ENCODE results near the gene EEPD1. TPM values are rescaled to one million over a fixed set of nuclear protein-coding genes. Genes with fewer than 3 reads are reported as not detected.

The EEPD1 gene
- total RNA-seq, 1 experiment from 2014 or later: 5.0 TPM

DNA sequence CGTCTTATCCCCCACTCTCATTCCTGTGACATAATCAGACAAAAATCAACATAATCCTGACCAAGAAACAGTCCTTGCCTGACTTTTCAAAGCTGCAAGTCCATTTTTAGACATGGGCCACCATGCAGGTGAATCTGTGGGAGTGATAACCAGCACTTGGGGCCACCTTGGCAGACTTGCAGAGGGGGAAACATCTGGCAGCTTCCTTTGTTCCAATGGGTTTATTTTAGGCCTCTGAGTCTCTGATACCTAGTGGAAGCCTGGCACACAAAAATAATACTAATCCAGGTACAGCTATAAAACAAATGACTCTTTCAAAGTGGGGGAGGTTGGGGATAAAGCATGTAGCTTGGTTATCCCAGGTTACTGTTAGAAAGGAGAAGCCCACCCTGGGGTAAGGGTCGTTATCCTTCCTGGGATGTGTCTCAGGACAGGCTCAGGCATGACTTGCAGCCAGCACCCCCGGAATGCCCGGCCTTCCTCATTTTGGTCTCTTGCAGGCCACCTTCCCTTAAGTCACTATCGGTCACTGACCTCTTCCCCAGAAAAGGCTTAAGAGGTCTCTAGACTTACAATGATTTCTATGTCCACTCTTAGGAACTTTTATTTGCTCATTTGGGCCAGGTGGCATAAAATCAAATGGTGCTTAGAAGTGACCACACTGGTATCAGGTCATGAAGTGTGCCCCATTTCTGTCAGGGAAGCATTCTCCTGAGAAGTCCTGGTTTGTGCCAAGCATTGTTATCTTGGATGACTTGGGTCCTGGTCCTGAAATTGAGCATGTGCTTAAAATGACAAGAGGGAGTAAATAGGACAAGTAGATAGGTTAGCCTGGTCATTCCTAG is 37.6 kb downstream of the EEPD1 start:
- H3K4me1 Mint-ChIP-seq: no peaks in the 10 kb centered on the region
- Histone ChIP-seq H3K18ac (ENCODE audit: insufficient read length, low read depth, low read length) (no peak overlapping the region), H3K27ac (ENCODE audit: insufficient read length, low read depth, low read length) (no peak overlapping the region)

More for the DNA sequence above, 37.6 kb downstream of the EEPD1 start:
- no peaks in the 10 kb centered on the region for H3K79me1 ChIP-seq (ENCODE audit: insufficient read depth, low read depth, low read length, poor library complexity, severe bottlenecking)
- H3K23ac ChIP-seq (ENCODE audit: insufficient read length, low read depth, low read length): no peak overlapping the region
- H3K27me3 Mint-ChIP-seq (ENCODE audit: low read depth): peaks cover 2% of the 10 kb centered on the region; the same call in 1 of the 2 replicates
- no peak overlapping the region for H3K4me2 ChIP-seq (ENCODE audit: insufficient read depth, insufficient read length, low read length)
- DNase-seq: no peak
- no peaks in the 10 kb centered on the region for H3K9me3 ChIP-seq (ENCODE audit: control insufficient read depth, low read depth, low read length)
- H2BK120ac ChIP-seq (ENCODE audit: low read depth, low read length, poor library complexity, severe bottlenecking): no peak overlapping the region
- H3K56ac ChIP-seq (ENCODE audit: insufficient read length, low read depth, low read length): no peak overlapping the region
- H3K14ac ChIP-seq (ENCODE audit: insufficient read depth, low read length): no peak overlapping the region
- no peak overlapping the region for H2BK20ac ChIP-seq (ENCODE audit: low read depth, low read length, poor library complexity, severe bottlenecking)
- no peak overlapping the region for H4K5ac ChIP-seq (ENCODE audit: insufficient read length, low read depth, low read length)
- H3K9me3 Mint-ChIP-seq: no peaks in the 10 kb centered on the region; a peak in 1 of 5 replicates
- no peaks in the 10 kb centered on the region for H4K20me1 ChIP-seq (ENCODE audit: control insufficient read depth, insufficient read depth, insufficient read length)
- no peak overlapping the region for H3T11ph ChIP-seq (ENCODE audit: low read length)
- H3K4me1 ChIP-seq (ENCODE audit: insufficient read depth, low read length): no peaks in the 10 kb centered on the region
- no peak for TF ChIP-seq CTCF (conservative IDR thresholded peaks at IDR 0.05)
- H2AFZ ChIP-seq (ENCODE audit: low read length): no peak overlapping the region
- H3K4ac ChIP-seq (ENCODE audit: low read depth, low read length): no peak overlapping the region
- H4K91ac ChIP-seq (ENCODE audit: insufficient read length, low read depth, low read length): no peak overlapping the region
- no peak overlapping the region for H2BK12ac ChIP-seq (ENCODE audit: insufficient read length, low read depth, low read length)
- H3K9ac ChIP-seq (ENCODE audit: extremely low read depth, insufficient read length, low read length): no peak overlapping the region
- no peaks in the 10 kb centered on the region for H3K79me2 ChIP-seq (ENCODE audit: insufficient read depth, low read length)
- H3K36me3 Mint-ChIP-seq (ENCODE audit: insufficient read depth in 1 of 3, low read depth in 3 of 3): peaks cover 0 to 10% (median 0%) of the 10 kb centered on the region in 3 experiments; a peak in 4 of 7 replicates
- H3K27me3 ChIP-seq (ENCODE audit: insufficient read depth, low read length): no peaks in the 10 kb centered on the region
- no peak overlapping the region for H2BK5ac ChIP-seq (ENCODE audit: insufficient read length, low read length)
- no peaks in the 10 kb centered on the region for H3K23me2 ChIP-seq (ENCODE audit: insufficient read length, low read depth, low read length, poor library complexity, severe bottlenecking)
- H3K27ac Mint-ChIP-seq: no peak overlapping the region
- H2BK15ac ChIP-seq (ENCODE audit: low read depth, low read length): no peak overlapping the region
- no peak overlapping the region for H2AK5ac ChIP-seq (ENCODE audit: insufficient read length, low read length)
- no peak overlapping the region for H3K4me3 Mint-ChIP-seq
- no peak overlapping the region for H4K8ac ChIP-seq (replicated peaks; ENCODE audit: insufficient read length, low read depth, low read length)
- WGBS (ENCODE audit: extremely low coverage, insufficient read length, low lambda C conversion rate): no CpG with 5 or more reads among the region's 5 CpGs

All from H9 (cell line).